ENCODE results near the gene ASPRV1.

DNA sequence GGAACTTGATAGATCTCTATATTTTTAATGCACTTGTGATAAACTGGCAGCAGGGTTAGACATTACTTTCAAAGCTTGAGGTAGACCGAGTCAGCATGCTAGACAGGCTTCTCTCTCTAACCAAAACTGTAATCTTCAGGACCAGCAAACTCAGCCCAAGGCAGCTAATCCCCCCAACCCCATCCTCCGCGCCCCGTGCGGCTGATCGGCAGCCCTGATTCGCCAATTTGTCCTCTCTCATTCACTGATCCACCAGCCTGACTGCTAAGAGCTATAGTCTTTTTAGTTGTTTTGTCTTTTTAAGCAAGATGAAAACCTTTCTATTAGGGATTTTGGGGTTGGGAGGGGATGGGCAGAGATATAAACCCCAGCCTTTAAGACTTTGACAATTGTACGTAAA is 20.7 kb downstream of the ASPRV1 start:
- TF ChIP-seq, protein P1, sequence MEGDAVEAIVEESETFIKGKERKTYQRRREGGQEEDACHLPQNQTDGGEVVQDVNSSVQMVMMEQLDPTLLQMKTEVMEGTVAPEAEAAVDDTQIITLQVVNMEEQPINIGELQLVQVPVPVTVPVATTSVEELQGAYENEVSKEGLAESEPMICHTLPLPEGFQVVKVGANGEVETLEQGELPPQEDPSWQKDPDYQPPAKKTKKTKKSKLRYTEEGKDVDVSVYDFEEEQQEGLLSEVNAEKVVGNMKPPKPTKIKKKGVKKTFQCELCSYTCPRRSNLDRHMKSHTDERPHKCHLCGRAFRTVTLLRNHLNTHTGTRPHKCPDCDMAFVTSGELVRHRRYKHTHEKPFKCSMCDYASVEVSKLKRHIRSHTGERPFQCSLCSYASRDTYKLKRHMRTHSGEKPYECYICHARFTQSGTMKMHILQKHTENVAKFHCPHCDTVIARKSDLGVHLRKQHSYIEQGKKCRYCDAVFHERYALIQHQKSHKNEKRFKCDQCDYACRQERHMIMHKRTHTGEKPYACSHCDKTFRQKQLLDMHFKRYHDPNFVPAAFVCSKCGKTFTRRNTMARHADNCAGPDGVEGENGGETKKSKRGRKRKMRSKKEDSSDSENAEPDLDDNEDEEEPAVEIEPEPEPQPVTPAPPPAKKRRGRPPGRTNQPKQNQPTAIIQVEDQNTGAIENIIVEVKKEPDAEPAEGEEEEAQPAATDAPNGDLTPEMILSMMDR (IDR thresholded peaks at IDR 0.05) = no peak
- no peak for TF ChIP-seq NFE2L1 (CRISPR knock-in tag; IDR thresholded peaks at IDR 0.05)
- no peak for TF ChIP-seq CBFB (CRISPR knock-in tag; IDR thresholded peaks at IDR 0.05; ENCODE audit: low read depth)
- TF ChIP-seq, protein P2, sequence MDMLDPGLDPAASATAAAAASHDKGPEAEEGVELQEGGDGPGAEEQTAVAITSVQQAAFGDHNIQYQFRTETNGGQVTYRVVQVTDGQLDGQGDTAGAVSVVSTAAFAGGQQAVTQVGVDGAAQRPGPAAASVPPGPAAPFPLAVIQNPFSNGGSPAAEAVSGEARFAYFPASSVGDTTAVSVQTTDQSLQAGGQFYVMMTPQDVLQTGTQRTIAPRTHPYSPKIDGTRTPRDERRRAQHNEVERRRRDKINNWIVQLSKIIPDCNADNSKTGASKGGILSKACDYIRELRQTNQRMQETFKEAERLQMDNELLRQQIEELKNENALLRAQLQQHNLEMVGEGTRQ (CRISPR knock-in tag; IDR thresholded peaks at IDR 0.05) = no peak
- no peak for TF ChIP-seq NR2C2 (CRISPR knock-in tag; IDR thresholded peaks at IDR 0.05)
- no peak for TF ChIP-seq TCF7 (CRISPR knock-in tag; IDR thresholded peaks at IDR 0.05; ENCODE audit: low read depth)
- TF ChIP-seq, protein P3, sequence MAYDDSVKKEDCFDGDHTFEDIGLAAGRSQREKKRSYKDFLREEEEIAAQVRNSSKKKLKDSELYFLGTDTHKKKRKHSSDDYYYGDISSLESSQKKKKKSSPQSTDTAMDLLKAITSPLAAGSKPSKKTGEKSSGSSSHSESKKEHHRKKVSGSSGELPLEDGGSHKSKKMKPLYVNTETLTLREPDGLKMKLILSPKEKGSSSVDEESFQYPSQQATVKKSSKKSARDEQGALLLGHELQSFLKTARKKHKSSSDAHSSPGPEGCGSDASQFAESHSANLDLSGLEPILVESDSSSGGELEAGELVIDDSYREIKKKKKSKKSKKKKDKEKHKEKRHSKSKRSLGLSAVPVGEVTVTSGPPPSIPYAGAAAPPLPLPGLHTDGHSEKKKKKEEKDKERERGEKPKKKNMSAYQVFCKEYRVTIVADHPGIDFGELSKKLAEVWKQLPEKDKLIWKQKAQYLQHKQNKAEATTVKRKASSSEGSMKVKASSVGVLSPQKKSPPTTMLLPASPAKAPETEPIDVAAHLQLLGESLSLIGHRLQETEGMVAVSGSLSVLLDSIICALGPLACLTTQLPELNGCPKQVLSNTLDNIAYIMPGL (CRISPR knock-in tag; IDR thresholded peaks at IDR 0.05) = no peak
- TF ChIP-seq GABPB1 (CRISPR knock-in tag; IDR thresholded peaks at IDR 0.05) = no peak
- TF ChIP-seq NFYB (CRISPR knock-in tag; conservative IDR thresholded peaks at IDR 0.05; ENCODE audit: low read depth) = no peak
